GM19463 (cell line): ENCODE measurements around the gene ZNF606.

Source experiments
- ATAC-seq: cut with Tn5 transposase; IDR thresholded peaks from one replicate; pipeline ENCODE4 v1.9.1; 2021; ENCODE audit warnings: mild to moderate bottlenecking, moderate library complexity; ENCODE audit not compliant: unreplicated experiment

The ZNF606 gene

DNA sequence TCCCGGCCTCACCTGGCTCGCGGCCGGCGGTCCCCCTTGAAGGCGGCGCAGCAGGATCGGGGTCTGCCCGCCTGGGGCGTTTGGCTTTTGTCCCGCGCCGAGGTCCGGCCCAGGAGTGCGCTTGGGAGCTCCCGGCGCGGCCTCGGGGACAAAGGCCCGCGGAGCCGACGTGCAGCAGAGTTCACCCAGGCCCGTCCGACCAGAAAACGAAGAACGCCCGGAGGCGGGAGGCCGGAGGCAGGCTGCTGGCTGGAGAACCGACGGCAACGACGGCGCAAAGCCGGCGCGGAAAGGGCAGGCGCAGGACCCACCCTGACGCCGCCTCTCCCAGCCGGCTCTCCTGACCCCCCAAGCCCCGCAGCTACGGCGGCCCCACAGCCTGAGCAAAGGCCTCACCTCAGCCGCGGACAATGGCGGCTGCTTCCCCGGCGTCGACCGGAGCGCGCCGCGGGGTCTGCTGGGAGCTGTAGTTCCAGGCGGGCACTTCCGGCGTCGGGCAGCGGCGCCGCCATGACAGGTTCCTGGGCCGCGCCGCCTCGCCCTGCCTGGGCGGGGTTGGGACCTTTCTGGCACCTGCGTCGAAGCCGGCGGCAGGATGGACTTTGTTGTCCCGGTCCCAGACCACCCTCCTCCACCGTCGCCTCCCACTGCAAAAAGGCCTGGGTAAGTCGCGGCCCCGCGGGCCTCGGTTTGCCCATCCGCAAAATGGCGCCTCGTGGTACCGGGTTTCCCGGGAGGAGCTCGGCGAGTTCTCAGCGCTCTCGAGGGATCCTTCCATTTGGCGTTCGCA lies at the start of gene ZNF606:
Gene ZNF606 (minus strand): TSS at position 437 of the 790 bp plus-strand sequence. CDS start 1,501 bp downstream, outside the sequence.
- peak; percentile 98 for ATAC-seq

DNA sequence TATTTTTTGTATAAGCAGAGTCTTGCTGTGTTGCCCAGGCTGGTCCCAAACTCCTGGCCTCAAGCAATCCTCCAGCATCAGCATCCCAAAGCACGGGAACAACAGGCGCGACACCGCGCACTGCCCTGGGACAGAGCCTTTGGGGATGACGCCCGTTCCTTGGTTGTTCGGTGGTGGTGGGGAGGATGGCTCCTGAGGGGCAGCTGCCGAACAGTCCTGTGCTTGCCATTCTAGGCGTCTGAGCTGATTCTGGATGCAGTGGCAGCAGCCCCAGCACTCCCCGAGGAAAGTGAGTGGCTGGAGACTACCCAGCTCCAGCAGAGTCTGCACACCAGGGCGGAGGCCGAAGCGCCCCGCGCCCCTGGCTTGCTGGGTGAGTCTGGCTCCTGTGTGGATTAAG lies 49.6 kb upstream of the ZNF606 start:
- no peak for ATAC-seq

DNA sequence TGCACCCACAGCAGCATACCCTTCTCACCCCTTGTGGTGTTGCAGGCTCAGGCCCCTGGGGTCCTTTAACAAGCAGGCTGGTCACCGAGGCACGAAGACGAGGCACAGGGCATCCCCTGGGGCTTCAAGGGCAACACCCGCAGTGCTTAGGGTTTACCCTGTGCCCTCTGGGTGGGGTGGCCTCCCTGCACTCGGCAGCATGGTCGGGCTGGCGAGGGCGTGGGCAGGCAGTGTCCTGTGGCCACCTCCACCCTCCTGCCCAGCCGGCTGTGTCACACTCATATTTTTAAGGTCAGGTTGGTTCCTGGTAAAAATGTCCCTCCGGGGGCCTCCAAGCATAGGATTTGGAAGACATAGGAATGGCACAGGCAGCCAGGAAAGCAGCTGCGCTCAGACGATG lies 45.1 kb upstream of the ZNF606 start:
- ATAC-seq, result no peak

DNA sequence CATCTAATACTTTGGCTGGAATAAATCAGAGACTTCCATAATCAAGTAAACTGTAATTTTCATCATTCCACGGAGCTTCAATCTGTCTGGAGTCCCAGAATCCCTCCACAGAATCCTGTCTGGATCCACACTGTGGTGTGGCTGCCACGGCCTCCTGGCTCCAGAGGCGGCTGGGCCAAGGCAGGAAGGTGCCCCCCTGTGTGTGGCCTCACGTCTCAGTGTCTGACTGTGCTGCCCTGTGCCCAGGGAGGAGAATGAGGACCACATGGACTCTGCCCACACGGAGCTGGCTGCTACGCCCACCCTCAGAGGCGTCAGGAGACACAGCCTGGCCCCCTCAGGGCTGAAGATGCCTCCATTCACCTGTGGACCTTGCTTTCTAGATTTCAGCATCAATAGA lies 44.2 kb upstream of the ZNF606 start:
- no peak for ATAC-seq

DNA sequence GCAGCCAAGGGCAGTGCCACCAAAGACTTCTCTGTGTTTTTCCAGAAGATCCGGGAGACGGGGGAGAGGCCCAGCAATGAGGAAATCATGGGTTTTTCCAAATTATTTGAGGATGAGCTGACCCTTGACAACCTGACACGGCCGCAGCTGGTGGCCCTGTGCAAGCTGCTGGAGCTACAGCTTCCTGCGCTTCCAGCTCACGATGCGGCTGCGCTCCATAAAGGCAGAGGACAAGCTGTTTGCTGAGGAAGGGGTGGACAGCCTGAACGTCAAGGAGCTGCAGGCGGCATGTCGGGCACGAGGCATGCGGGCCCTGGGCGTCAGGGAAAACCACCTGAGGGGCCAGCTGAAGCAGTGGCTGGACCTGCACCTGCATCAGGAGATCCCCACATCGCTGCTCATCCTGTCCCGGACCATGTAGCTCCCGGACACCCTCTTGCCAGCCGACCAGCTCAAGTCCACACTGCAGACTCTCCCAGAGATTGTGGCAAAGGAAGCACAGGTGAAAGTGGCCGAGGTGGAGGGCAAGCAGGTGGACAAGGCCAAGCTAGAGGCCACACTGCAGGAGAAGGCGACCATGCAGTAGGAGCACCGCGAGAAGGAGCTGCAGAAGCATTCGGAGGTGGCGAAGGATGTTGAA lies 42.9 kb upstream of the ZNF606 start:
- ATAC-seq, result no peak

DNA sequence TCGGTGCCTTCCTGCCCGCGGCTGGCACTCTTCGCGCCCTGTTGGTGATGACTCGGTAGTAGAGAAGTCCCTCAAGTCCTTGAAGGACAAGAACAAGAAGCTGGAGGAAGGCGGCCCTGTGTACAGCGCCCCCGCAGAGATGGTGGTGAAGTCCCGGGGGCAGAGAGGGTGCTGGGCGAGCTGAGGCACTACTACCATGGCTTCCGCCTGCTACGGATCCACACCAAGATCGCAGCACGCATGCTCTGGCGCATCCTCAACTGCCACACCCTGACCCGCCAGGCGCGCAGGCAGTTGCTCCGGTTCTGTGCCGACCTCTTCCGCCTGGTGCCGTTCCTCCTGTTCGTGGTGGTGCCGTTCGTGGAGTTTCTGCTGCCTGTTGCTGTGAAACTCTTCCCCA lies 42.3 kb upstream of the ZNF606 start:
- no peak for ATAC-seq

DNA sequence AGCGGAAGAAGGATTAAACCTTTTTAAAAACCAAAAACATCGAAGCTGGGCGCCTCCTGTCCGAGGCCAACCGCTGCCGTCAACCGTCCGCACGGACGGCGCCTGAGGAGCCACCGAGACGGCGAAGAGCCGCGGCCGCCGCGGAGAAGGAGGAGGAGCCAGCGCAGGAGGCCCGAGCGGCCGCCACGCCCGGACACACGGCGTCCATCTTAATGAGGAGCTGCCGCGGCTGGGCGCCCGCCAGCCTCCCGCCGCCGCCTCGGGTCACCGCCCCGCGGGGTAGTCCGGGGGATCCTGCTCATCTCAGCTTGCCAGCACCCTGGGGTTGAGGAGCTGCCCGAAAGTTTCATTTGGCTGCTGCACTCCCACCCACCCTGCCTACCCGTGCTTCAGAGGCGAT lies 41.8 kb upstream of the ZNF606 start:
- no peak for ATAC-seq

DNA sequence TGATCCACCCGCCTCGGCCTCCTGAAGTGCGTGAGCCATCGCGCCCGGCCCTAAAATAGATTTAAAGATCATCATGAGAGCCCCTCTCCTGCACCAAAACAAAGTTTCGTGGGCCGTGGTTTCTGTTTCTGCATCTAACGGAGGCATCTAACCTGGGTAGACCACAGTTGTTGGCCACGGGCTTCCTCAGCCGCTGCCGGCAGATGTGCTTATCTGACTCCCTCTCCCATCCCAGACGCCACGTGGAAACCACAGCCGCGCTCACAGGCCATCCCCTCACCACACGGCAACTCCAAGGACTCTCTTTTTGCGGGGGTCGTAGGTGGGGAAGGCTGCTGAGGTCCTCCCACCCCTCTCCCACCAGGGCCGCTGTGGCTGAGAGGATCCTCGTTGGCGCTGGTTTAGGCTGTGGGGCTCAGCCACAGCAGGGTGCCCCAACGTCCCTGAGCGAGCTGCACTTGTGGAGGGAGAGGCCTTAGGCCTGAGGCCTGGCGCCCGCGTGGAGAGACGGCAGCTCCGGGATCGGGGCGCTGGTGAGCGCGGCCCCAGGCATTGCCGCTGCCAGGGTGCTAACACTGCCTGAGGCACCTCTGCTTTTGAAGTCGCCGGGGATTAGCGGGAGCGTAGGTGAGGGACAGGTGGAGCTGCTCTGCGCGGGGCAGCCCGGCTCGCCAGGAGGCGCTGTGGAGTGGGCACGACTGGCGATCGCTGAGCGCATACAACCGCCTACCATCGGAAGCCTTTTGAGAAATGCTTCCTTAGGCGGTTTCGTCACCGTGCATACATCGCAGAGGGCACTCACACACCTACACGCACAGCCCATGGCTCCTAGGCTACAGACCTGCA lies 40.1 kb upstream of the ZNF606 start:
- ATAC-seq, result no peak

DNA sequence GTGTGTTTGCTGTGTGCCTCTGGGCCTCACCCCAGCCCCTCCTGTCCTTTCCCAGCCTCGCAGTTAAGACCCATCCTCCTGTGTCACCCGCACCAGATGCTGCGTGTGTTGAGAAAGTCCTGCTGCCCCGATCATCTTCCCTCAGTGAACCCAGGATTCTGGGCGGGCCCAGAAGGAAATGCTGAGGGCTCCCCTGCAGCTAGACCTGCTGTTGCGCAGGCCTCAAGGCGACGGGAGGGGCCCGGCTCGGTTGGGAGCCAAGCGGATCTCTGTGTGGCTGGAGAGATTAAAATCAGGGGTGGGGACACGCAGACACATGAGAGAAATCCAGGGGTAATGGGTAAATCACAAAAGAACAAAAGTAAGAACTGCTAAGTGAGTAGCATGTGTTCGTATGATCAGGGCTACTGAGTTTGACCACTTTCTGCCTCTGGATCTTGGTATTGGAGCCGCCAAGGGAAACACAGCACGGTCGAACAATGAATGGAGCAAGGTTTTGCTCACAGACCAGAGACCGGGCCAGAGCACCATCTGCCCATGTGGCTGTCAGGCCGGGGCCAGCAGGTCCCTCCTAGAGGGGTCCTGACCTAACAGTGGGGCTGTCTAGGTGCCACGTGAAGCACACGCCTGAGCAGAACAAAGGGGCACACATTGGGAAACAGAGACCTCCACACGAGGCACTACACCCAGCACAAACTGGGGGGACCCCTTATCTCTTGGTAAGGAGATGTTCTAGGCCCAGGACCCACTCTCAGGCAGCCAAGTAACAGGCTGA lies 38.3 kb upstream of the ZNF606 start:
- ATAC-seq, result no peak

DNA sequence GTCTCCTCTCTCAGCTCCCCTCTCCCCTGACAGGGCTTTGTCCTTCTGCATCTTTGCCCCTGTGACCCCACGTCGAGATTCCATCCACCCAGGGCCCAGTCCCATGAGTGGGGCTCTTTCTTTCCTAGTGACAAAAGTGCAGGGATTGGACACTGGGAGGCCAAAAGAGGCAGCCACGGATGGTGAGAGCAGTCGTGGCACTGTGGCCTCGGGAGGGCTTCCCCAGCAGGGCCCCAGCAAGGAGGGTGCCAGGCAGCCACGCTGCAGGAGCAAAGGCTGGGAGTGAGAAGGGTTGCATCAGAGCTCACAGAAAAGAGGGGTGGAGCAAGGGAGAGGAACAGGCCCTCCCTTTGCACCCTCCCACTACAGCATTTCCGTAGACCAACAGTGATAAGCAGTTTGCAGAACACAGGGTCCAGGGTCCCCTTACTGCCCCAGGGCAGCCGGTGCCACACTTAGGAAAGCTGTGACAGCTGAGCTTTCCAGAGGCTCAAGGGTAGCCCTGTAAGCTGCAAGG lies 36.1 kb upstream of the ZNF606 start:
- no peak for ATAC-seq

DNA sequence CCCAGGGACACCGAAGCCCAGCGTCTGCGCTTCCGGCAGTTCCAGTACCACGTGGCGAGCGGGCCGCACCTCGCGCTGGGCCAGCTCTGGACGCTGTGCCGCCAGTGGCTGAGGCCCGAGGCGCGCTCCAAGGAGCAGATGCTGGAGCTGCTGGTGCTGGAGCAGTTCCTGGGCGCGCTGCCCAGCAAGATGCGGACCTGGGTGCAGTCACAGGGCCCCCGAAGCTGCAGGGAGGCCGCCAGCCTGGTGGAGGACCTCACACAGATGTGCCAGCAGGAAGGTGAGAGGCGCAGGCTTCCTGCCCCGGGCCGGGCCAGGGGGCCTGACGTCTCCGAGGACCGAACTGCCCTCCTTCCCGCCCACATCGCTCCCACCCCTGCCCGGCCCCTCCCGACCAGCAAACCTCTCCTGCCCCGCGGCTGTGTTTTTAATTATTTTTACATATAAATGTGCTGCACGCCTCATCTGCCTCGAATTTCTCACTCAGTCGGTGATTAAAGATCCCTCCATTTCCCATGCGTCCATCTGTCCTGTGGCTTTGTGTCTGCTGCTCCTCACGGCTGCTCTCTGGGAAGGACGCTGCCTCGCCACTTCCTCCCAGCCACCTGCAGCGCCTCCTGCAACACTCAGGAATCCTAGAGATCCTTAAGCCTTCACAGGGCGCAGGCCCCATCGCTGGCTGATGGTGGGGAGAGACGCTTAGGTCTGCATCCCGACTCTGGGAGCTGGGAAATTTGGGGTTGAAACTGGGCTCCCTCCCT lies 35.5 kb upstream of the ZNF606 start:
- no peak for ATAC-seq

DNA sequence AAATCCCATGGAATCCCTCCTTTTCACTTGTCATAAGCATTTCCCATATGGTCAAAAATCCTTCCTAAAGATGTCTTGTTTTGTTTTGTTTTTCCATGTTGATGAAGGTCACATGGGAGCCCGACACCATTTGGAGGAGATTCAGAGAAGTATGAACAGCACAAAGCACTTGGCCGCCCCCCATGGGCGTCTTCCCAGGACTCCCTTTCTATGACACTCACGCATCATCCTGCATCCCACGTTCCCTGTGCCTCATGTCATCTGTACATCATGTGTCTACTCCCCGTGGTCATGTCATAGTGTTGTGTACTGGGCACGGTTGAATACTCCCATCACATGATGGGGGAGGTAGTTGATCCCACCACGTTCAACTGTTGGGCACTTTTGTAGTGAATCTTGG lies 33.2 kb upstream of the ZNF606 start:
- no peak for ATAC-seq

DNA sequence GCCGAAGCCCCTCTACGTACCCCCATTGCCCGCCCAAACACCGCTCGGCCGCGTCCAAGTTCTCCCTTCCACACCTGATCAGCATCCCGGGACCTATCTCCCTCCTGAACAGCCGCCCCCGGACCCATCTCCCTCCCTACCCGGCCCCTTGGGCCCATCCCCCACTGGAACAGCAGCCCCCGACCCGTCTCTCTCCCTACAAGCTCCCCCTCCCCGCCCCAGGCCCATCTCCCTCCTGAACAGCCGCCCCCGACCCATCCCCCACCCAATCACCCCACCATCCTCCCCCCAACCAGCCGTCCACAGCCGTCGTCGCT lies 31.8 kb upstream of the ZNF606 start:
- no peak for ATAC-seq

DNA sequence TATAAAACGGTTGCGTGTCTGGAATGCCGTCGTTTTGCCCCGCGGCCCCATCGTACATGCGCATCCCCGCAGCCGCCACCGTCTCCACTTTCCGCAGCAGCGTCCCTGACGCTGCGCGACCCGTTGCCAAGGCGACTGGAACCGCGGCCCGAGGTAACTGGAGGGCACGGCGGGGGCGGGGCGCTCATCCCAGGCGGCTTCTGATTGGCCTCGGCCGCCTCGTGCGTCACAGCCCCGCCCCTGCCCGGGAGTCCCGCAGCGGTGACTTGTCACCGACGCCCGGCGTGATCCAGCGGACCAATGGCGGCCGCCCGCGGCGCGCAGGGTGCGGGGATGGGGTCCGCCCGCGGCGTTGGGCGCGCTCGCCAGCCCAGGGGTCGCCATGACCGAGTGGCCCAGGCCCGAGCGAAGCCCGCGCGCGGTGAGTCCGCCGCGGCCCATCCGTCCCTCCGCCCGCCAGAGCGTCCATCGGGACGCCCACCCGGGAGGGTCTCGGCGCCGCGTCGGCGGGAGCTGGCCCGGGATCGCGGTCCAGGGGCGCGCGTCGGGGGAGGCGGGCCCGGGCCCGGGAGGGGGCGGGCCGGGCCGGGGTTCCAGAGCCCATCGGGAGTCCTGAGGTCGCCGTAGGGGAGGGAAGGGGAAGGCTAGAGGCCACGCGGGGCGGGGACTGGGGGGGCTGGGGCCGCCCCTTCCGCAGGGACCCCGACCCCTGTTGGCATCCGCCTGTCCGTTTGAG lies 31.3 kb upstream of the ZNF606 start, which contains the start of gene ZSCAN1:
Gene ZSCAN1 (plus strand): TSS at position 285 of the 736 bp plus-strand sequence. CDS start 3,812 bp downstream, outside the sequence.
- ATAC-seq, result no peak

DNA sequence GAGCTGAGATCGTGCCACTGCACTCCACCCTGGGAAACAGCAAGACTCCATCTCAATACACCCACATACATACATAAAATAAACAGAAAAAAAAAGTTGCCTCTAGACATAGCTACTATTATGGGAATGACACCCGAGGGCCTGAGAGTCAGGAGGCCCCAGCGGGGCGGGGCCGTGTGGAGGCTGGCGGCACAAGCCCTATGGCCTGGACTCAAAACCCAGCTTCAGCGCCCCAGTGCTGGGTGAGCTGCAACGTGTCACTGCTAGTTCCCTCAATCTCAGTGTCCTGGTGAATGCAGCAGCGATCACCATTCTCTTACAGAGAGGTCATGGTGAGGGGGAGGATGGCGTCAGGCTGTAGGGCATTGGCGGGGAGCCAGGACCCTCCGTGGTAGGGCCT lies 22.0 kb upstream of the ZNF606 start:
- no peak for ATAC-seq

DNA sequence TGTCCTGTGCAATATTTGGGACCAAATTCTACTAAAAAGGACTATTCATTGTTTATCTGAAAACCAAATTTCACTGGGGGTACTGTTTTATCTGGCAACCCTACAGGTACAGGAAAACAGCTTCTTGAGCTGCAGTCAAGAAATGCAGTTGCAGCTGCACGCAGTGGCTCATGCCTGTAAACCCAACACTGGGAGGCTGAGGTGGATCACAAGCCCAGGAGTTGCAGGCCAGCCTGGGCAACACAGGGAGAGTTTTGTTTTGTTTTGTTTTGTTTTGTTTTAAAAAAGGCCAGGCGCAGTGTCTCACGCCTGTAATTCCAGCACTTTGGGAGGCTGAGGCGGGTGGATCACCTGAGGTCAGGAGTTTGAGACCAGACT lies 19.7 kb upstream of the ZNF606 start:
- ATAC-seq, result no peak

DNA sequence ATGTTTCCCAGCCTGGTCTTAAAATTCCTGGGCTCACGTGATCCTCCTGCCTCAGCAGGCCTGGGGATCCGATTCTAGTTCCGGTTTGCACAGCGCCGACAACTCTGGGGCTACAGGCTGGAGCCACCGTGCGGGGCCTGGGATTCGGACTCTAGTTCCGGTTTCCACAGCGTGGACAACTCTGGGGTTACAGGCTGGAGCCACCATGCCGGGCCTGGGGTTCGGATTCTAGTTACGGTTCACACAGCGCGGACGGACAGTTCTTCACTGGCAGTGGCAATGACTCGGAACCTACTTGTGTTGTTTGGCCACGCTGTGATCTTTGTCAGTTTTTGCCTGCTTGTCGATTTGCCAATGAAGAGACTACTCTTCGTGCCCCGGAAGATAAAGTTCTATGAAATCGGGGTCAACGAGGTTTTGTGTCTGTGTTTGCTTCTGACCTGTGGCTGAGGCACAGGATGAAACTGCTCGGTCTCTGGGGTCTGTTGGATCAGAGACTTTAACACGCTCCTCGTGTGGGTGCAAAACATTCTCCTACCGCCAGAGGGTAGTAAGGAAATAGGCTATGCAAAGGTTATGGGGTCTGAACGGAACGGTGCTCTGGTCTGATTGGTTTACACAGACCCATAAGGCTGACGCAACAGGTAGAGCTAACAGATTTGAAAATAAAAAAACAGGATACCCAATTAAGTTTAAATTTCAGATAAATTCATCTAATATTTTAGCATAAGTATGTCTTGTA lies 19.1 kb upstream of the ZNF606 start:
- no peak for ATAC-seq

DNA sequence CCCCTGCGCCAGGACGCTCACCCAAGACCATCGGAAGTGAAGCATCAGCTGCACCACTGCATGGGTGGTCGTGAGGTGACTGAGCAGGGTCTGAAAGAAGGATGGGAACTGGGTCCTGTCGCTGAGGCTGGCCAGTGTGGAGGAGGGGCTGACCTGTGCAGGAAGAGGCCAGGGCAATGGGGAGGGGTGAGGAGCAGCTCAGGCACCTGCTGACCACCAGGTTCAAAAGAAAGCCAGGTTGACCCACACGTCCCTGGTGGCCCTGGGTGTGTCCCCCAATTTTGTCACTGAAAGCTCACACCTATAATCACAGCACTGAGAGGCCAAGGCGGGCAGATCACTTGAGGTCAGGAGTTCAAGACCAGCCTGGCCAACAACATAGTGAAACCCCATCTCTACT lies 17.5 kb upstream of the ZNF606 start:
- no peak for ATAC-seq

DNA sequence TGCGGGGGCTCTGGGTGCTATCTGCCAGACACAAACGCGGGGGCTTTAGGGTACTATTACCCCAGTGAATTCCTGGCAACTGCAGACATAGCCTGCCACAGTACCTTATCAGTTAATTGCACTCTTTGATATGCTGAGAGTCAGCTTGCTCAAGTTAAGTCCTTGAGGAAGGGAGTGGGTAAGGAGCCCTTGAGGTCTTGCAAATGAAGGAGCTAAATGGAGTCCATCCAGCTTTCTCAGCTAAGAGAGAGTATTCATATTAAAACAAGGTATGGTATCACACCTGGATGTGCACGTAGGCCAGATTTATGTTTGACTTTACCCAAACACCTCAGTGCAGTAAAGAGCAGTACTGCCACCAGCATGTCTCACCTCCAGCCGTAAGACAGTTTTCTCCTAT lies 11.5 kb upstream of the ZNF606 start:
- no peak for ATAC-seq
